ENCODE results near the gene E2F3.

DNA sequence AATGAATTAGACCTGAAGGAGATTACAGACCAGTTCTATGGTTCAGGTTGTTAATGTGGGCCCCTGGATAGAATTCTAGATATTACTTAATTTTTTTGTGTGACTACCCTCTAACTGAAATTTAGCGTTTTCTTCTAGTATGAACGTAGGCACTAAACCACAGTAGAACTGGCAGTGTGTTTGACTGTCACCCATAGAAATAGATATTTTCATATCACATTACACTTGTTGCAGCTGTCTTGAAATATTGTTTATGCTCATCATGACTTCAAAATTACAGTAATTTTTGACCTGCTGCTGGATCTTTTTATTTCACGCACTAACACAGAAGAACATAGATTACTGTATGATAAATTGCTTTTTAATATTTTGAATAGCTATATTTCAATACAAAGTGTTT lies 31.6 kb downstream of the E2F3 start:
- no peak for TF ChIP-seq POLR2AphosphoS5 (IDR thresholded peaks at IDR 0.05; ENCODE audit: insufficient read depth, low read depth, low read length)
- TF ChIP-seq POLR2A (IDR thresholded peaks at IDR 0.05; ENCODE audit: low read depth, low read length) = no peak
- TF ChIP-seq CTCF (IDR thresholded peaks at IDR 0.05; ENCODE audit: extremely low read depth in 1 of 2, insufficient read depth in 1 of 2, low read depth in 1 of 2, low read length in 2 of 2) = no peak
- no peak for TF ChIP-seq GATA2 (IDR thresholded peaks at IDR 0.05; ENCODE audit: insufficient read depth, insufficient read length, low read depth, low read length)
- TF ChIP-seq EZH2 (IDR thresholded peaks at IDR 0.05; ENCODE audit: borderline replicate concordance, low read depth, low read length, severe bottlenecking) = no peak
- TF ChIP-seq MYC (IDR thresholded peaks at IDR 0.05; ENCODE audit: low read depth, low read length) = no peak
- no peak for TF ChIP-seq JUN (IDR thresholded peaks at IDR 0.05; ENCODE audit: borderline replicate concordance, insufficient read depth, insufficient read length, low read depth)
- TF ChIP-seq, protein P1, sequence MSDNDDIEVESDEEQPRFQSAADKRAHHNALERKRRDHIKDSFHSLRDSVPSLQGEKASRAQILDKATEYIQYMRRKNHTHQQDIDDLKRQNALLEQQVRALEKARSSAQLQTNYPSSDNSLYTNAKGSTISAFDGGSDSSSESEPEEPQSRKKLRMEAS (IDR thresholded peaks at IDR 0.05; ENCODE audit: insufficient read depth, insufficient read length) = no peak
